HG03097 (cell line): ENCODE data around the gene NEFH.
"Not testable (repeated sequence)": the region's sequence is repeated elsewhere in the genome, so short reads cannot be mapped to it uniquely, and the experiment has no call there.

Experiments used
- ATAC-seq: cut with Tn5 transposase; IDR thresholded peaks from one replicate; pipeline ENCODE4 v1.9.1; 2021; ENCODE audit not compliant: unreplicated experiment, low FRiP score

The NEFH gene

DNA sequence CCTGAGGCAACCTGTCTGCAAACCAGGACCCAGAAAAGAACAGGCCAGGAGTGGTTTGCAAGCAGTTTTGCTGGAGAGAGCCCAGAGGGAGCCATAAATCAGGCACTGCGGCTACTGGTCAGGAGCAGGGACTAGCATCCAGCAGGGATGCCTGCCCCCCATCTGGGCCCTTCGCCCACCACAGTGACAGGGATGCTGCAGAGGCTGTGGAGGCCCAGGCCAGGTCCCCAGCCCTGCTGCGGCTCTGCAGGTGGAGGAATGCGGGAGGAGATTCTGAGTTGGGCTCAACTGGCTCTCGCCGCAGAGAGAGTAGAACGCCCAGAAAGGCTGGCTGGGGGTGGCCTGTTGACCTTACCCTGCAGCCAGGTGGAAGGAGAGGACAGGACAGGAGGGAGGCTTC lies 16.4 kb upstream of the NEFH start:
- ATAC-seq = no peak

DNA sequence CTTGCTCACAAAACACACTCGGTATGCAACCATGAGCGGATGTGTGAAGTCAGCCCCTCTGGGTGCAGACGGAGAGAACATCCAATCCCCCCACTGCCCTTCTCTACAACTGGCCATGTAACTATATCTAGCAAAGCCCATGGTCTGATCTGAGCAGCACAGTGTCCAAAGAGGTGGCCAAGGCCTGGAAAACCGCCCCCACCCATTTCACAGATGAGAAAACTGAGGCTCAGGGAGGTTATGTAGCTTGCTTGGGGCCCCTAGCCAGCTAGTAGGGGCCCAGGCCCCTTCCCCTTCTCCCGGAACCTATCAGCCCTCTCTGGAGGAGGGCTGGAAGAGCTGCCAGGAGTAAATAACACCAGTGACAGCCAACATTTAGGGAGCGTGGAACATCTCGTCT lies 15.4 kb upstream of the NEFH start:
- no peak for ATAC-seq

DNA sequence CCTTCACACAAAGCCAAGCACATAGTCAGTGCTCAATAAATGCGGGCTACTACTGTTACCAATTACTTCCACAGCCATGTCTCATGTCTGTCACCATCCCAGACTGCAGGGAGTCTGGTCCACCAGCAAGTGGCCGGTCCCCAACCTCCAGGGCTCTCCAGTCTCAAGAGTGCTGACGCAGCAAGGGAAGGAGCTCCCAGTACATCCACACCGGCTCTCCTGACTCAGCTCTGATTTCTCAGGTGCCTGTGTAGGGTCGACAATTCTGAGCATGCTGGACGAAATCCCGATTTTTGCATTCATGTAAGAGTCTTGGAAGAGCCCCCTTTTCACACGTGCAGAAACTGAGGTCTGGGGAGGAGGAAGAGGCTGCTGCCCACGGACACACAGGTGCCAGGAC lies 10.3 kb upstream of the NEFH start:
- no peak for ATAC-seq

DNA sequence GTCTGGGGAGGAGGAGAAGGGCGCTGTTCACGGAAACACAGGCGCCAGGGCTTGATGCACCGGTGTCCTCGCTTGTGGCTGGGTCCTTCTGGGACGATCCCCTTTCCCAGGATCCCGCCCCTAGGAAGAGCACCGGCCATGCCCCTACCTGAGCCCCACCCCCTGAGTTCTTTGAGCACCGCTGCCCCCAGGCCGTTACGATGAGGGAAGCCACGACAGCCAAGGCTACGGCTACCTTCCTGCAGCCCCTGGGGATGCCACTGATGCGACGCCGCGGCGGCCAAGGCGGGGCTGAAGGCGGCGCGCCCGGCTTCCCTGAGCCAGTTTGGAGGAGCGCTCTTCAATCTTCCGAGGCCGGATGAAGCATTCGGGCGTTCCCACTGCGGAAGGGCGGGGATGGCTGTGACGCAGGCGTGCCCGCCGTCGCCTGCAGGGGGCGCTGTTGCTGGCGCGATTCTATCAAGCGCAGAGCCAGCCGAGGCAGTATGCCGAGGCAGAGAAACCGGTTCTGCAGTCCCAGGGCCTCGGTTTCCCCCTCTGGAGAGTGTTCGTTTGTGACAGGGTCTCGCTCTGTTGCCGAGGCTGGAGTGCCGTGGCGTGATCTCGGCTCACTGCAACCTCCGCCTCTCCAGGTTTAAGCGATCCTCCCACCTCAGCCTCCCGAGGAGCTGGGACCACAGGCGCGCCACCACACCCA lies 9.7 kb upstream of the NEFH start:
- no peak for ATAC-seq

DNA sequence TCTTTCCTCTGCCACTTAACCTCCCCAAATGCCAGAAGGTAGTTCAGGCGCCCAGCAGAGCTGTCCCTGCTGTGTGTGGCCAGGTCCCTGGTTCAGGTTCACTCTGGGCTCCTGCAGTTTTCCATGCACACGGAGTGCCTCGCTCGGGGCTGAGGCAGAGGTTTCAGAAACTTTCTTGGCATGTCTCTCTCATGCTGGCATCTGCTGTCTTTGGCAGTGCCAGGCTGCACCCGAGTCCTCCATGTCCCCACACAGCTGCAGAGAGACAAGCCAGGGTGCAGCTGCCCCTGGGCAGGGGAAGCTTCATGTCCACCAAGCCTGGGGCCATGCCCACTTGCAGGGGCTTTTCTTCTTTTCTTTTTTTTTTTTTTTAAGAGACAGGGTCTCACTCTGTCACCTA lies 7.0 kb upstream of the NEFH start:
- ATAC-seq = no peak

DNA sequence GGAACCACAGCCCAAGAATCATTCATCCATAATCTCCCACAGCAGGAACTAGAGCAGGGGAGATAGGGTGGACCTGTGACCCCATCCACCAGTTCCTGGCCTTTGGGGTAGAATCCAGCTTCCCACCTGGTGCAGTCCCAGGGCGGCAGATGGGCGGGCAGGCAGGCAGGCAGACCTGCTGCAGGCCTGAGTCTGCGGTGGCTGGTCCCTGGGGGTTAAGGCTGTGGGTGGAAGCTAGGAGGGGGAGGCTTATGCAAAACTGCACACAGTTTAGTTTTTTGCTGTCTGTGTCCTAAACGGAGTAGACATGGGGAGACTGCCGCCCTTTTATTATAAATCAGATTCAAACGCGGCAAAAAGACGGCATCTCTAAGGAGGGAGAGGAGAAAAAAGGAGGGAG lies 4.5 kb upstream of the NEFH start:
- no peak for ATAC-seq

DNA sequence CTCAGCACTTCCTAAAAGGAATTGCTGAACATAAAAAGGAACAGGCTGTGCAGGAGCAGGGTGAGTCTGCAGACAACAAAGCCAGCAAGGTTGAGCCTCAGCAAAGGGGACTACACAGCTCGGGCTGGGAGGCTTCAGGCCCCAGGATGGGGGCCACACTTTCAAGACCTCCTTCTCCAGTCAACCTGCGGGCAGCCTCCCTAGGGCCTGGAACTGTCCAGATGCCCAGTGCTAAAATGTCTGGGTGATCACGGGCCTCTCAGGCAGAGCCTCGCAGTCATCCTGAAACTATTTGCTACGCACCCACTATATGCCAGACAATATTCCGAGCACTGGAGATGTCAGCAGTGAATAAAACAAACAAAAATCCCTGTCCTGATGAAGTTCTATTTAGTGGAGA lies 3.9 kb upstream of the NEFH start:
- ATAC-seq = no peak

DNA sequence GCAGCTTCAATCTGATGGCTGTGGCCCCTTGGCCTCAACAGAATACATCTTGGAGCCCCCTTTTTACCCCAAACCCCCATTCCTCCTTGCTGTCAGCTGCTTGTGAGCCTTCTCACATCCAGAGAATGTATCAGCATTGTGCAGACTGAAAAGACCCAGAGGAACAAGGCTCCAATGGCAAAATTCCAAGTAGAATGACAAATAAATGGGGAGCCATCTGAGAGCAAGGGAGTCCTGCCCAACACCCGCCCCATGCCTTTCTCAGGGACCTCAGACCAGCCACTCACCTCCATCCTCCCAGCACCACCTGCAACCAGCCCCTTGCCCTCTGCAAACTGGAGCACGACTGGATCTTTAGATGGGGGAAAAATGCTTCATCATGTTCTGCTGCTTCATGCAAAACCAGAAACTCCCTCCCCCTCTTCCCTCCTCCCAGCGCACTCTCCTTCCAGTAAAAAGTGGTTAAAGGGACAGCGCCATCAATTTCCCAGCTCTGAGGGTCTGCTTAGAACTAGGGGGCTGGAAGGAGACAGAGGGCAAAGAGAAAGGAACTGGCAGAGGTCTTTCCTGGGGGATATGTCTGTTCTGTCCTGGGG lies 2.2 kb upstream of the NEFH start:
- no peak for ATAC-seq

DNA sequence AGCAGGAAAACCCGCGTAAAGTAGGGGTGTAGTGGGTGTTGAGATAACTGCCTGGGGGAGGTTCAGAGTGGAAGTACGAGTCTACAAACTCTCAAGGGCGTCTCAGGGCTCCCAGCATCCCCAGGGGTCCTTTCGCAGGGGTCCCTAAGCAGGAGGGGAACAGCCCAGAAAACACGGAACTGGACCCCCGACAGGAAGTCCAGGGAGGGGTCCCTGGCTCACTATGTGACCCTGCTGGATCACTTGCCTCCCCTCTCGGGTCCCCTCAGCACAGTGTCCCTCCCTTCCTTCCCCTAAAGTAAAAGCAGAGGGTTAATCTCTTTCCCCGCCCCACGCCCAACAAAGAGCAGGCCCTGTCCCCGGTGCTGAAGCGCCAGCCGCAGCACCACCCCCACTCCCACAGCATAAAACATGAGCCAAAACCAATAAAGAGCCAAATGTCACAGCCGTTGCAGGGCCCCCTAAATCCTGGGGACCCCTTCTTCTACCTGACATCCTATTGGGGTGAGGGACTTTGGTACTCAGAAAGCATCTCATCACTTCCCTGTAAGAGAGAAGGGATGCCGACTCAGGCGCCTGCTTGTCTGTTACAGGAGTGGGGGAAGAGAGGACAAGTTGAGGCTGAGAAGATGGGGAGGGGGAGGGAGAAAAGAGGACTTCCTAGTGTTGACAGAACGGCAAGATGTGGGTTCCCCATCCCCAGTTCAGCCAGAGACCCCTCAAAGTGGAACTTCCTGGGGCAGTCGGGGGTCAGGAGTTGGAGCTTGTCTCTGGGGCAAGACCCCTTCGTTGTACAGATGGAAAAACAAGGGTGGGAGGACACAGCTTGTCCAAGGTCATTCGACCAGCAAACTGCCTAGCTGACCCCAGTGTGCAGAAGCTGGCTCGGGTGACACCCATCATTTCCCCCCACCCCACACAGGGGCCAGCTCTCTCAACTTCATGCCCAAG lies 1.4 kb upstream of the NEFH start:
- ATAC-seq = no peak

DNA sequence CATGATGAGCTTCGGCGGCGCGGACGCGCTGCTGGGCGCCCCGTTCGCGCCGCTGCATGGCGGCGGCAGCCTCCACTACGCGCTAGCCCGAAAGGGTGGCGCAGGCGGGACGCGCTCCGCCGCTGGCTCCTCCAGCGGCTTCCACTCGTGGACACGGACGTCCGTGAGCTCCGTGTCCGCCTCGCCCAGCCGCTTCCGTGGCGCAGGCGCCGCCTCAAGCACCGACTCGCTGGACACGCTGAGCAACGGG lies 169 bp downstream of the NEFH start:
- no peak for ATAC-seq

DNA sequence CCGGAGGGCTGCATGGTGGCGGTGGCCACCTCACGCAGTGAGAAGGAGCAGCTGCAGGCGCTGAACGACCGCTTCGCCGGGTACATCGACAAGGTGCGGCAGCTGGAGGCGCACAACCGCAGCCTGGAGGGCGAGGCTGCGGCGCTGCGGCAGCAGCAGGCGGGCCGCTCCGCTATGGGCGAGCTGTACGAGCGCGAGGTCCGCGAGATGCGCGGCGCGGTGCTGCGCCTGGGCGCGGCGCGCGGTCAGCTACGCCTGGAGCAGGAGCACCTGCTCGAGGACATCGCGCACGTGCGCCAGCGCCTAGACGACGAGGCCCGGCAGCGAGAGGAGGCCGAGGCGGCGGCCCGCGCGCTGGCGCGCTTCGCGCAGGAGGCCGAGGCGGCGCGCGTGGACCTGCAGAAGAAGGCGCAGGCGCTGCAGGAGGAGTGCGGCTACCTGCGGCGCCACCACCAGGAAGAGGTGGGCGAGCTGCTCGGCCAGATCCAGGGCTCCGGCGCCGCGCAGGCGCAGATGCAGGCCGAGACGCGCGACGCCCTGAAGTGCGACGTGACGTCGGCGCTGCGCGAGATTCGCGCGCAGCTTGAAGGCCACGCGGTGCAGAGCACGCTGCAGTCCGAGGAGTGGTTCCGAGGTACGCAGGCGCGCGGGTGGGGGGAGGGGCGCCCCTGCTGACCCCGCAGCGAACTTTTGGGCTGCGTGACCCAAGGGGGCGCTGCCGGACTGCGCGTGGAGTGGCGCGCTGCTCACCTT lies 670 bp downstream of the NEFH start:
- no peak for ATAC-seq

DNA sequence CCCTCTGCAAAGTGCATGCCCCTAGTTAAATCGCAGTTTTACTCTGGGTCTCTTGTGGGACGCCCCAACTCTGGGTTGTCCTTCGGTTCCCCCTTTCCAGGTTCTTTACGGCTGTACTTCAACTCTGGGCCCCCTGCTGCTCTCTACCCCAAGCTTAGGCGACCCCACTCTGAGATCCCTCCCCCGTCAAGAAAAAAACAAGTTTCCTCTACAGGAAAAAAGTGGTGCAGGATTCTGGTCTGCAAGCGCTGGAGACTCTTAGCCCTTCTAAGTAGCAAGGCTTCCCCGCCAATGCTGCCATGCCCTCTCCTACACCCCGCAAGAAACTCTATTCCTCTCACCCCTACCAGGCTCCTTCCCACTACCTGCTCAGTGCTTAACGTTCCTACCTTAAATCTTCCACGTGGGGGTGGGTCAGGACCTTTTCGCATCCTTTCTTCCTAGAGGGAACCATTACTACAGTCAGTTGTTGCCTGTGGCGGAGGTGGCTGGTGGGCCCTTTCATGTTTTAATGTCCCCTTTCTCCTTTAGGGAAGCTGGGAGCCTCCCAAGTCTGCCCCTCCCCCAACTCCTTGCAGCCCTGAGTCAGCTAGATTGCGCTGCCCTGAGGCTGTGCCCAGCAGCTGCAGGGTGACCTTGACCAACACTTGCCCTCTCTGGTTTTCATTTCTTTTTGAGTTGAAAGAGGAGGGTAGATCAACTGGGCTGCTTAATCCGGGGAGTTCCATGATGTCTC lies 1.4 kb downstream of the NEFH start:
- no peak for ATAC-seq

DNA sequence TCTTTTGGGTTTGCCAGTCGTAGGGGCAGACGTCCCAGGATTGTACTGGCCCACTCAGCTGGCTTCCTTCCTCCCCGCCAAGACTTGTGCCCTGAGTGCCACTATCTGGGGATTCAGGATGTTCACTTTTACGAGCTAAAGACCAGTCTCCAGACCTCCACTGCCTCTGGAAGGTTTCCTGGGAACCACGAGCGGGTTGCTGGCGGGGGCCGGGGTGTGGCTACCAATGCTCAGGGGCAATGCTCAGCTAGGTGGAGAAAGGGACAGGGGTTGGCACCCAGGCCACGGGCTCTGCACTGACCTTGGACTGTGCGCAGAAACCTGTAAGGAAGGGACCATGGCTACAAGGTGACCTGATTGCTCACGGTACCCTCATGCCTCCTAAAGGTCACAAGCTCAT lies 2.2 kb downstream of the NEFH start:
- no peak for ATAC-seq

DNA sequence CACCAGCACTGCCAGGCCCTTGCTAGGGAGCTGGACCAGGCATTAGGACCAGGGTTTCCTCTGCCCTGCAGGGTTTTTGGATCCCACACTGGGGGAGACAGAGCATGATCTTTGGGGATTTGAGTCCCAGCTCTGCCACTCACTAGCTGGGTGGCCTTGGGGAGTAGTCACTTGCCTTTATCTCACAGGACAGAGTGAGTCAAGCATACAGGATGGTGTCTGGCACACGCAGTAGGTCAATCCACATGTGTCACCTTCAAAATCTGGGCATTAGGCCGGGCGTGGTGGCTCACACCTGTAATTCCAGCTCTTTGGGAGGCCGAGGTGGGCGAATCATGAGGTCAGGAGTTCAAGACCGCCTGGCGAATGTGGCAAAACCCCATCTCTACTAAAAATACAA lies 2.7 kb downstream of the NEFH start:
- ATAC-seq = no peak

DNA sequence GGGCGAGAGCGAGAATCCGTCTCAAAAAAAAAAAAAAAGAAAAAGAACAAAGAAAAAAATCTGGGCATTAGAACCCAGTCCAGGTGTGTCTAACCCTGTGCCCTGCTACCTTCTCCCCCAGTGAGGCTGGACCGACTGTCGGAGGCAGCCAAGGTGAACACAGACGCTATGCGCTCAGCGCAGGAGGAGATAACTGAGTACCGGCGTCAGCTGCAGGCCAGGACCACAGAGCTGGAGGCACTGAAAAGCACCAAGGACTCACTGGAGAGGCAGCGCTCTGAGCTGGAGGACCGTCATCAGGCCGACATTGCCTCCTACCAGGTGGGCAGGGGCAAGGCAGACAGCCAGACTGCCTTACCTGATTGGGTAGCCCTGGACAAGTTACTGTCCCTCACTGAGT lies 3.2 kb downstream of the NEFH start:
- ATAC-seq = no peak

DNA sequence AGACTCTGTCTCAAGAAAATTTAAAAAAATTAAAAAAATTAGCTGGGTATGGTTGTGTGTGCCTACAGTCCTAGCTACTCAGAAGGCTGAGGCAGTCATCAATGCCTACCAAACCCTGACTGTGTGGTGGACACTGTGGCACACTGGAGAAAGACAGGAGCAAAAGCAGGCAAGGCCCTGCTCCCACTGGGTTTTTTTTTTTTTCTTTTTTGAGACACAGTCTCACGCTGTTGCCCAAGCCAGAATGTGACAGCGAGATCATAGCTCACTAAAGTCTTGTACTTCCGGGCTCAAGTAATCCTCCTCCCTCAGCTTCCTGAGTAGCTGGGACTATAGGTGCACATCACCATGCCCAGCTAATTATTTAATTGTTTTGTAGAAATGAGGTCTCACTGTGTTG lies 4.6 kb downstream of the NEFH start:
- no peak for ATAC-seq

DNA sequence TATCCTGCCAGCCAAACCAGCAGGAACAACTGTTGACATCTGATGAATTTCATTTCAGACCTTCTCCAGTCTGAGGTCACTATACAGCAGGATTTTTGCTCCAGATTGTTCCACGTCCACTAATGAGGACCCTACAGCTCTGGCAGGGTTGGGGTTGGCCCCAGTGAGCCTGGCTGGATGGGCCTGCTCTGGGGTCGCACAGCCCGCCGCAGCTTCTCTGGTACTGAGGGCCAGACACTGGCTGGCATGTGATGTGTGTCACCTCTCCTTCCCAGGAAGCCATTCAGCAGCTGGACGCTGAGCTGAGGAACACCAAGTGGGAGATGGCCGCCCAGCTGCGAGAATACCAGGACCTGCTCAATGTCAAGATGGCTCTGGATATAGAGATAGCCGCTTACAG lies 5.4 kb downstream of the NEFH start:
- no peak for ATAC-seq

DNA sequence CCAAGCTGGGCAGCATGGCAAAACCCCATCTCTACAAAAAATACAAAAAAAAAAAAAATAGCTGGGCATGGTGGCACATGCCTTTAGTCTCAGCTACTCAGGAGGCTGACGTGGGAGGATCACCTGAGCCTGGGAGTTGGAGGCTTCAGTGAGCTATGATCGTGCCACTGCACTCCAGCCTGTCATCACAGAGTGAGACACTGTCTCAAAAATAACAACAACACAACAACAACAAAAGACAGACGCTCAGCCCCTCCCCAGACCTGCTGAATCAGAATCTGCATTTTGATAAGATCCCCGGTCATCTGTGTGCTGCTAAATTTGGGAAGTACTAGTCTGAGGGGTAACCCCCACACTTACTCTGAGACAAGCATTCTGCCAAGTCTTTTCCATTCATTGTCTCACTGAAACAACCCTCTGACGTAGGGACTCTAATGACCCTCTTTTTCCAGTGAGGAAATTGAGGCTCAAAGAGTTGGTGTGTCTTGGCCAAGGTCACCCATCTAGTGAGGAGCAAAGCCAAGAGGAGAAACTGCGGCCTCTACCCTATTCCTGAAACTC lies 7.5 kb downstream of the NEFH start:
- ATAC-seq = no peak

DNA sequence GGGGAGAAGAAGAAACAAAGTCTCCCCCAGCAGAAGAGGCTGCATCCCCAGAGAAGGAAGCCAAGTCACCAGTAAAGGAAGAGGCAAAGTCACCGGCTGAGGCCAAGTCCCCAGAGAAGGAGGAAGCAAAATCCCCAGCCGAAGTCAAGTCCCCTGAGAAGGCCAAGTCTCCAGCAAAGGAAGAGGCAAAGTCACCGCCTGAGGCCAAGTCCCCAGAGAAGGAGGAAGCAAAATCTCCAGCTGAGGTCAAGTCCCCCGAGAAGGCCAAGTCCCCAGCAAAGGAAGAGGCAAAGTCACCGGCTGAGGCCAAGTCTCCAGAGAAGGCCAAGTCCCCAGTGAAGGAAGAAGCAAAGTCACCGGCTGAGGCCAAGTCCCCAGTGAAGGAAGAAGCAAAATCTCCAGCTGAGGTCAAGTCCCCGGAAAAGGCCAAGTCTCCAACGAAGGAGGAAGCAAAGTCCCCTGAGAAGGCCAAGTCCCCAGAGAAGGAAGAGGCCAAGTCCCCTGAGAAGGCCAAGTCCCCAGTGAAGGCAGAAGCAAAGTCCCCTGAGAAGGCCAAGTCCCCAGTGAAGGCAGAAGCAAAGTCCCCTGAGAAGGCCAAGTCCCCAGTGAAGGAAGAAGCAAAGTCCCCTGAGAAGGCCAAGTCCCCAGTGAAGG lies 9.2 kb downstream of the NEFH start:
- ATAC-seq = not testable (repeated sequence)

DNA sequence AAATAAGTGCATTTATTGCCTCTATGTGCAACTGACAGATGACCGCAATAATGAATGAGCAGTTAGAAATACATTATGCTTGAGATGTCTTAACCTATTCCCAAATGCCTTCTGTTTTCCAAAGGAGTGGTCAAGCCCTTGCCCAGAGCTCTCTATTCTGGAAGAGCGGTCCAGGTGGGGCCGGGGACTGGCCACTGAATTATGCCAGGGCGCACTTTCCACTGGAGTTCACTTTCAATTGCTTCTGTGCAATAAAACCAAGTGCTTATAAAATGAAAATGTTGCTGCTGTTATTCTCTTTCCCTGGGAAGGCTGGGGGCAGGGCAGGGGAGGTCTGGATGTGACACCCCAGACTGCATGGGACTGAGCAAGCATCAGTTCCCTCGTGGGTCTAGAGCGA lies 11.0 kb downstream of the NEFH start:
- no peak for ATAC-seq
